ENCODE results near the gene TRAPPC2L. TPM values are rescaled to one million over a fixed set of nuclear protein-coding genes. Genes with fewer than 3 reads are reported as not detected.

The TRAPPC2L gene
- total and polyA plus RNA-seq, 2 of the 13 experiments (the other 11 are each of a cell fraction or from before 2014, with no cell fraction given), result 96.3 to 107 TPM

DNA sequence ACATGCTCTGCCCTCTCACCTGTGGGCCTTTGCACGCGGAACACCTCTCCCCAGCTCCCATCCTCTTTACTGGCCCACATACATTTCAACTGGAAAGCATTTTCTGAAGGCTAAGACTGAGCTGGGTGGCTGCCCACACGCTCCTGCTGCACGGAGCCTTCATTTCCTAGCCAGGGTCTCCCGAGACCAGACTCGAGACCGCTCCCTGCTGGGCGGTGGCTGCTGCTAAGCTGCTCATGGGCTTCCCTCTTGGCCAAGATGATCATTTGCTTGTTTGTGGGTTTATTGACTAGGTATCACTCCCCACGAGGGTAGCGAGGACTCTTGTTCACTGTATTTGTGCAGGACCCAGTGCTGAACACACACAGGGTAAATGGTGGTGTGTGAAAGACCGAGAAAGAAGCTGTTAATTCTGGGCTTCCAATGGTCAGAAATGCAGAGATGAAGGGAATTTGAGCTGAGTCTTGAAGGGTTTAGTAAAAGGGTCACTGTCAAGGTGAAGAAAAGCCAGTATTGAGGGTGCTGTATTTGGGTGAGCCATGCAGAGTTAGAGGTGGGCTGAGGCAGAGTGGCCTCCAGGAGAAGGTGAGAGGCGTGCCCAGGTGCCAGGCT, 907 bp downstream of the TRAPPC2L start (continued):
- no peak for TF ChIP-seq KLF9 (CRISPR knock-in tag; IDR thresholded peaks at IDR 0.05; ENCODE audit: low read depth)
- no peak for TF ChIP-seq ZSCAN31 (CRISPR knock-in tag; IDR thresholded peaks at IDR 0.05; ENCODE audit: low read depth)
- TF ChIP-seq, protein P1, sequence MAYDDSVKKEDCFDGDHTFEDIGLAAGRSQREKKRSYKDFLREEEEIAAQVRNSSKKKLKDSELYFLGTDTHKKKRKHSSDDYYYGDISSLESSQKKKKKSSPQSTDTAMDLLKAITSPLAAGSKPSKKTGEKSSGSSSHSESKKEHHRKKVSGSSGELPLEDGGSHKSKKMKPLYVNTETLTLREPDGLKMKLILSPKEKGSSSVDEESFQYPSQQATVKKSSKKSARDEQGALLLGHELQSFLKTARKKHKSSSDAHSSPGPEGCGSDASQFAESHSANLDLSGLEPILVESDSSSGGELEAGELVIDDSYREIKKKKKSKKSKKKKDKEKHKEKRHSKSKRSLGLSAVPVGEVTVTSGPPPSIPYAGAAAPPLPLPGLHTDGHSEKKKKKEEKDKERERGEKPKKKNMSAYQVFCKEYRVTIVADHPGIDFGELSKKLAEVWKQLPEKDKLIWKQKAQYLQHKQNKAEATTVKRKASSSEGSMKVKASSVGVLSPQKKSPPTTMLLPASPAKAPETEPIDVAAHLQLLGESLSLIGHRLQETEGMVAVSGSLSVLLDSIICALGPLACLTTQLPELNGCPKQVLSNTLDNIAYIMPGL (CRISPR knock-in tag; IDR thresholded peaks at IDR 0.05; ENCODE audit: borderline replicate concordance in 1 of 2, low read depth in 1 of 2), result peak; percentile 54 to 93; a peak in 3 of 4 replicates
- no peak for TF ChIP-seq TBP (CRISPR knock-in tag; IDR thresholded peaks at IDR 0.05)
- TF ChIP-seq FOXP1 (IDR thresholded peaks at IDR 0.05), result no peak
- TF ChIP-seq FOXP1 (CRISPR knock-in tag; IDR thresholded peaks at IDR 0.05), result no peak
- TF ChIP-seq ZNF605 (CRISPR knock-in tag; IDR thresholded peaks at IDR 0.05), result peak; percentile 51; the same call in 1 of the 2 replicates
- no peak for TF ChIP-seq ZNF878 (CRISPR knock-in tag; IDR thresholded peaks at IDR 0.05)
- TF ChIP-seq ZNF746 (CRISPR knock-in tag; IDR thresholded peaks at IDR 0.05), result 0 out of 2 replicates have a peak, but pooled peaks have one; percentile 6
- no peak for TF ChIP-seq PHF5A (CRISPR knock-in tag; IDR thresholded peaks at IDR 0.05; ENCODE audit: low read depth, unreplicated experiment)
- TF ChIP-seq TMF1 (CRISPR knock-in tag; IDR thresholded peaks at IDR 0.05; ENCODE audit: low read depth), result no peak
- no peak for TF ChIP-seq ZNF781 (CRISPR knock-in tag; IDR thresholded peaks at IDR 0.05; ENCODE audit: borderline replicate concordance, not compliant biosample characterization)
- TF ChIP-seq STAG1 (CRISPR knock-in tag; IDR thresholded peaks at IDR 0.05), result peak; percentile 82
- TF ChIP-seq, protein P2, sequence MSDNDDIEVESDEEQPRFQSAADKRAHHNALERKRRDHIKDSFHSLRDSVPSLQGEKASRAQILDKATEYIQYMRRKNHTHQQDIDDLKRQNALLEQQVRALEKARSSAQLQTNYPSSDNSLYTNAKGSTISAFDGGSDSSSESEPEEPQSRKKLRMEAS (IDR thresholded peaks at IDR 0.05), result 0 out of 2 replicates have a peak, but pooled peaks have one; percentile 10
- no peak for TF ChIP-seq POLR2G (IDR thresholded peaks at IDR 0.05; ENCODE audit: low read depth, low read length)
- TF ChIP-seq PHF20 (CRISPR knock-in tag; IDR thresholded peaks at IDR 0.05), result no peak
- TF ChIP-seq ZKSCAN1 (IDR thresholded peaks at IDR 0.05; ENCODE audit: low read length), result no peak
- no peak for TF ChIP-seq MBD4 (IDR thresholded peaks at IDR 0.05; ENCODE audit: borderline replicate concordance, low read length)
- TF ChIP-seq ZNF44 (CRISPR knock-in tag; IDR thresholded peaks at IDR 0.05), result peak; percentile 89; the same call in 1 of the 2 replicates

Data from HepG2 (cell line).